Esophagus muscularis mucosa (tissue), 4 donors: ENCODE measurements around the gene OR2H1. TPM values are rescaled to one million over a fixed set of nuclear protein-coding genes. Genes with fewer than 3 reads are reported as not detected.

Experiments
- DNase-seq: peaks from one replicate; pipeline ENCODE4 v3.0.0-alpha.2; 2017; ENCODE audit errors: extremely low spot score
- H3K27ac ChIP-seq, 4 donors: fragments of 200-600 bp; sonication (generic); replicated peaks in 1 of 4; 1 replicate in 3 of 4; 2 replicates in 1 of 4; pipeline ENCODE4 v1.5.1; 2016 to 2019; ENCODE audit warnings: mild to moderate bottlenecking in 1 of 4
- H3K27me3 ChIP-seq, 4 donors: fragments of 200-600 bp; sonication (generic); one replicate each; pipeline versions ENCODE4 v1.5.1 to v1.6.0; 2016 to 2019
- H3K36me3 ChIP-seq, 4 donors: fragments of 200-600 bp; sonication (generic); one replicate each; pipeline ENCODE4 v1.5.1; 2016 to 2019
- H3K4me1 ChIP-seq, 4 donors: fragments of 200-600 bp; sonication (generic); one replicate each; pipeline ENCODE4 v1.5.1; 2016 to 2019
- H3K4me3 ChIP-seq, 4 donors: fragments of 200-600 bp; sonication (generic); 1 replicate in 2 of 4; 2 replicates in 2 of 4; pipeline ENCODE4 v1.5.1; 2016 to 2019; ENCODE audit warnings: mild to moderate bottlenecking in 4 of 4, moderate library complexity in 1 of 4
- H3K9me3 ChIP-seq, 4 donors: fragments of 200-600 bp; sonication (generic); 1 replicate in 3 of 4; 2 replicates in 1 of 4; pipeline ENCODE4 v1.5.1; 2016 to 2019
- EP300 ChIP-seq: sonication (generic); formaldehyde crosslinking; IDR thresholded peaks from one replicate; pipeline ENCODE4 v1.6.1; 2017; ENCODE audit warnings: antibody characterized with exemption
- POLR2A ChIP-seq: fragments of 450-650 bp; IDR thresholded peaks from one replicate; pipeline ENCODE4 v1.6.1; 2017; ENCODE audit warnings: antibody characterized with exemption, moderate library complexity, mild to moderate bottlenecking, low read depth
- POLR2AphosphoS5 ChIP-seq, 2 donors: sonication (generic); formaldehyde crosslinking; IDR thresholded peaks; one replicate each; pipeline ENCODE4 v1.6.1; 2017; ENCODE audit warnings: antibody characterized with exemption in 2 of 2
- WGBS: methylation state at CpG from one replicate; pipeline ENCODE4 v1.1.5; 2018; 5-methylcytosine and 5-hydroxymethylcytosine counted together
- intact Hi-C: fragments of 100-400 bp; cut with DNase I; formaldehyde crosslinking; loops from one replicate; pipeline ENCODE4 v1.15.1; 2023
- total RNA-seq, 4 donors: library from RNA; depleted of rRNA; stranded (reverse); fragments of >200 nt; gene quantifications; one replicate each; pipeline versions ENCODE4 v1.1.0 to v1.2.1, GENCODE V29; 2016
- TF ChIP-seq, protein P1 (sequence below), 3 experiments: fragments of 200-600 bp in 2 of 3; fragments of 450-650 bp in 1 of 3; sonication (generic) in 2 of 3; IDR thresholded peaks; one replicate each; pipeline ENCODE4 v1.5.1; 2017 to 2019; ENCODE audit warnings: antibody characterized with exemption in 3 of 3, mild to moderate bottlenecking in 2 of 3, moderate library complexity in 1 of 3

OR2H1 gene
- total RNA-seq, 4 donors from 2014 or later: not detected

DNA sequence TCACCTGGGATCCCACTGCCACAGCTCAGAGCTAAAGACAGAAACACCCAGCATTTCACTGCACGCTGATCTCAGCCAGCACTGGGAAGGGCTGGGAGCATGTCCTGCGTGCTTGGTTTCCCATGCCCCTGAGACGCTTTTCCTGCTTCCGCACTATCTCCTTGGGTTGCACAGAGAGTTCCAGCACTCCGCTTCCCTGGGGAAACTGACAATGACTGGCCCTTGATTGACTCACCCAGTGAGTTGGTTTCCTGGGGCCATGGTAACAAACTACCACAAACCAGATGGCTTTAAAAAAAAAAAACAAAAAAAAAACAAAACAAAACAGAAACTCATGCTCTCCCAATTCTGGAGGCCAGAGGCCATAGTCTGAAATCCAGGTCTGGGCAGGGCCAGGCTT lies 45.6 kb downstream of the OR2H1 start:
- 93% methylated on average over 5 of the region's 5 CpGs for WGBS
- Histone ChIP-seq H3K4me3 (no peak overlapping the region), H3K36me3 (no peaks in the 10 kb centered on the region), H3K27ac (no peak overlapping the region), H3K9me3 (no peaks in the 10 kb centered on the region), H3K4me1 (no peaks in the 10 kb centered on the region), H3K27me3 (peaks cover 0 to 29% (median 0%) of the 10 kb centered on the region in 4 donors)
- TF ChIP-seq POLR2AphosphoS5 (IDR thresholded peaks at IDR 0.05): no peak
- TF ChIP-seq, protein P1, sequence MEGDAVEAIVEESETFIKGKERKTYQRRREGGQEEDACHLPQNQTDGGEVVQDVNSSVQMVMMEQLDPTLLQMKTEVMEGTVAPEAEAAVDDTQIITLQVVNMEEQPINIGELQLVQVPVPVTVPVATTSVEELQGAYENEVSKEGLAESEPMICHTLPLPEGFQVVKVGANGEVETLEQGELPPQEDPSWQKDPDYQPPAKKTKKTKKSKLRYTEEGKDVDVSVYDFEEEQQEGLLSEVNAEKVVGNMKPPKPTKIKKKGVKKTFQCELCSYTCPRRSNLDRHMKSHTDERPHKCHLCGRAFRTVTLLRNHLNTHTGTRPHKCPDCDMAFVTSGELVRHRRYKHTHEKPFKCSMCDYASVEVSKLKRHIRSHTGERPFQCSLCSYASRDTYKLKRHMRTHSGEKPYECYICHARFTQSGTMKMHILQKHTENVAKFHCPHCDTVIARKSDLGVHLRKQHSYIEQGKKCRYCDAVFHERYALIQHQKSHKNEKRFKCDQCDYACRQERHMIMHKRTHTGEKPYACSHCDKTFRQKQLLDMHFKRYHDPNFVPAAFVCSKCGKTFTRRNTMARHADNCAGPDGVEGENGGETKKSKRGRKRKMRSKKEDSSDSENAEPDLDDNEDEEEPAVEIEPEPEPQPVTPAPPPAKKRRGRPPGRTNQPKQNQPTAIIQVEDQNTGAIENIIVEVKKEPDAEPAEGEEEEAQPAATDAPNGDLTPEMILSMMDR (IDR thresholded peaks at IDR 0.05): no peak
- DNase-seq: no peak
- intact Hi-C loops: no loop called here

DNA sequence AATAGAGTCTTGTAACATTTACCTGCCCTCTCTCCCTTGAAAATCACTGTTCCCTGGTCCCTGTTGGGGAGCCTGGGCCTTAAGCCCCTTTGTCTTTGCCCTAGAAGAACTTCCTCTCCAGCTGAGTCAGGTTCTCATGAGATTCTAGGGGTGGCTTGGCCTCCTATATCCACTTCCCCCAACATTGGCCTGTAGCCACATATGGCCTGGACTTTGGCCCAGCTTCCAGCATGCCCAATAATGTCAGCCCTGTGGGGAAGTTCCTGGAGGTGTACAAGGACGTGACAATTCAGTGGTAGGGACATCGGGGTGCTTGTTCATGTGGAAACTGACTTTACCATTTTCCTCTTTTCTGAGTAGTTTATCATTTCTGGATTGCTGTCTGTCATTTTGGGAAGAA lies 48.0 kb downstream of the OR2H1 start:
- 60% methylated on average over 2 of the region's 2 CpGs for WGBS
- DNase-seq: peak; percentile 64
- H3K9me3 ChIP-seq: no peaks in the 10 kb centered on the region
- no peaks in the 10 kb centered on the region for H3K36me3 ChIP-seq
- H3K27me3 ChIP-seq: peaks cover 0 to 29% (median 0%) of the 10 kb centered on the region in 4 donors
- H3K4me3 ChIP-seq: no peak overlapping the region
- no peaks in the 10 kb centered on the region for H3K4me1 ChIP-seq
- intact Hi-C loops: no loop called here
- no peak overlapping the region for H3K27ac ChIP-seq
- no peak for TF ChIP-seq EP300
- TF ChIP-seq, protein P1 (IDR thresholded peaks at IDR 0.05): no peak

DNA sequence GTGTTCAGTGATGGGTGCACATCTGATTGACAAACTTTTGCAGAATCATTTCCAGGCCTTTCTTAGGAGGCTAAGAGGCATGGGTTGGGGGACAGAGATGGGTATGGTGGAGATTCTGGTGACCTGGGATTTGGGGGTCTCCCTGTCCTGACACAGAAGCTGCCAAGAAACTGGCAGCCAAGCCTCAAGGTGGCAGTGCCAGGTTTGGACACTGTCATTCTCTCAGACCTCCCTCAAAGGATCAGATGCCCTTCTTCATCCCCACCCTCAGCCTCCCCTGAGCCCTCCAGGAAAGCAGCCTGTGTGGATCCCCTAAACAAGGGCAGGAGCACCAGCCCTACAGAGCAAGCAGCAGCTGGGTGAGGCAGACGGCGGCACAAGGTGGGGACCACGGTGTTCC lies 48.9 kb downstream of the OR2H1 start:
- H3K9me3 ChIP-seq: no peaks in the 10 kb centered on the region
- H3K27ac ChIP-seq: no peak overlapping the region
- TF ChIP-seq POLR2A: no peak
- no peak for TF ChIP-seq EP300
- TF ChIP-seq, protein P1 (IDR thresholded peaks at IDR 0.05): no peak
- TF ChIP-seq POLR2AphosphoS5 (IDR thresholded peaks at IDR 0.05): no peak
- no peak overlapping the region for H3K4me3 ChIP-seq
- no peaks in the 10 kb centered on the region for H3K36me3 ChIP-seq
- intact Hi-C loops: no loop called here
- 79% methylated on average over 3 of the region's 3 CpGs for WGBS
- no peaks in the 10 kb centered on the region for H3K4me1 ChIP-seq
- peaks cover 0 to 21% (median 0%) of the 10 kb centered on the region in 4 donors for H3K27me3 ChIP-seq
- peak; percentile 78 for DNase-seq

GRCh38 chr6:29506446-29507067 lies 49.6 kb downstream of the OR2H1 start:
- H3K4me3 ChIP-seq: no peak overlapping the region
- no peaks in the 10 kb centered on the region for H3K9me3 ChIP-seq
- H3K27me3 ChIP-seq: peaks cover 0 to 13% (median 0%) of the 10 kb centered on the region in 4 donors
- intact Hi-C loops: no loop called here
- no peaks in the 10 kb centered on the region for H3K36me3 ChIP-seq
- WGBS: 64% methylated on average over 5 of the region's 11 CpGs
- DNase-seq: peak; percentile 85
- no peaks in the 10 kb centered on the region for H3K4me1 ChIP-seq
- H3K27ac ChIP-seq: no peak overlapping the region
- no peak for TF ChIP-seq POLR2A
- TF ChIP-seq, protein P1 (IDR thresholded peaks at IDR 0.05): no peak
- TF ChIP-seq POLR2AphosphoS5 (IDR thresholded peaks at IDR 0.05): no peak
- TF ChIP-seq EP300: no peak

DNA sequence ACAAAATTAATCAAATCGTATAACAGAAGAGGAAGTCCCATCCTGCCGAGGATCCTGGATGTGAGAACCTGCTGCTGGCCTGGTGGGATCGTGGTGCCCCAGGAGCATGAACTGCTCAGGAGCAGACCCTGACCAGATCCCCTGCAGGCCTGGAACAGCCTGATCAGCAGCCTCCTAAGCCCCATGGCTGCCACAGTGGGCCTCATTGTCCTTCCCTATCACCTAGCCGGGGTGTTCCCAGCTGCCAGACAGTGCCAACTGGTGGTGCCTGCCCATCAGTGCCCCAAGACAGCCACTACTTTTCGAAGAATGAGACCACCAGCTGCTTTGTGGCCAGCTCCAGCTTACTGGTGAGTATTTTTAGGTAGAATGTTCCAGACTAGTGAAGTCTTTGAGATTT lies 50.4 kb downstream of the OR2H1 start:
- Histone ChIP-seq H3K27ac (no peak overlapping the region), H3K4me3 (no peak overlapping the region), H3K36me3 (no peaks in the 10 kb centered on the region), H3K9me3 (no peaks in the 10 kb centered on the region), H3K27me3 (peaks cover 0 to 7% (median 0%) of the 10 kb centered on the region in 4 donors), H3K4me1 (no peaks in the 10 kb centered on the region)
- WGBS: 49% methylated on average over 4 of the region's 5 CpGs
- TF ChIP-seq, protein P1 (IDR thresholded peaks at IDR 0.05): no peak
- TF ChIP-seq POLR2AphosphoS5 (IDR thresholded peaks at IDR 0.05) (no peak), EP300 (no peak), POLR2A (no peak)
- DNase-seq: peak; percentile 62
- intact Hi-C loops: no loop called here
